IgD-negative memory B cell (primary cell): Measurements from ENCODE around the gene AKIP1. TPM values are rescaled to one million over a fixed set of nuclear protein-coding genes. Genes with fewer than 3 reads are reported as not detected.
"Not testable (repeated sequence)": the region's sequence is repeated elsewhere in the genome, so short reads cannot be mapped to it uniquely, and the experiment has no call there.

Experiments
- H3K27ac Mint-ChIP-seq, 3 donors: one replicate each; pipeline ENCODE4 v1.8.0; 2020 to 2022; ENCODE audit warnings: mild to moderate bottlenecking in 3 of 3, mixed read lengths in 3 of 3, moderate library complexity in 1 of 3
- H3K27me3 Mint-ChIP-seq: one replicate; pipeline ENCODE4 v1.8.0; 2021; ENCODE audit warnings: mixed read lengths
- H3K36me3 Mint-ChIP-seq: one replicate; pipeline ENCODE4 v1.8.0; 2020; ENCODE audit warnings: mild to moderate bottlenecking, mixed read lengths
- H3K4me1 Mint-ChIP-seq, 3 donors: one replicate each; pipeline ENCODE4 v1.8.0; 2020 to 2022; ENCODE audit warnings: mixed read lengths in 3 of 3, mild to moderate bottlenecking in 1 of 3
- H3K4me3 Mint-ChIP-seq, 4 donors: one replicate each; pipeline ENCODE4 v1.8.0; 2020 to 2022; ENCODE audit warnings: mild to moderate bottlenecking in 4 of 4, mixed read lengths in 4 of 4, moderate library complexity in 3 of 4
- H3K9me3 Mint-ChIP-seq, 3 donors: one replicate each; pipeline ENCODE4 v1.8.0; 2020 to 2021; ENCODE audit warnings: mixed read lengths in 3 of 3, mild to moderate bottlenecking in 1 of 3
- polyA plus RNA-seq: library from polyadenylated mRNA; unstranded; fragments of 300-500 nt; fragmentation: Illumina TruSeq; gene quantifications from one replicate; pipeline ENCODE4 v1.2.3, GENCODE V29; 2021

Gene AKIP1
- 5.3 TPM for polyA plus RNA-seq

DNA sequence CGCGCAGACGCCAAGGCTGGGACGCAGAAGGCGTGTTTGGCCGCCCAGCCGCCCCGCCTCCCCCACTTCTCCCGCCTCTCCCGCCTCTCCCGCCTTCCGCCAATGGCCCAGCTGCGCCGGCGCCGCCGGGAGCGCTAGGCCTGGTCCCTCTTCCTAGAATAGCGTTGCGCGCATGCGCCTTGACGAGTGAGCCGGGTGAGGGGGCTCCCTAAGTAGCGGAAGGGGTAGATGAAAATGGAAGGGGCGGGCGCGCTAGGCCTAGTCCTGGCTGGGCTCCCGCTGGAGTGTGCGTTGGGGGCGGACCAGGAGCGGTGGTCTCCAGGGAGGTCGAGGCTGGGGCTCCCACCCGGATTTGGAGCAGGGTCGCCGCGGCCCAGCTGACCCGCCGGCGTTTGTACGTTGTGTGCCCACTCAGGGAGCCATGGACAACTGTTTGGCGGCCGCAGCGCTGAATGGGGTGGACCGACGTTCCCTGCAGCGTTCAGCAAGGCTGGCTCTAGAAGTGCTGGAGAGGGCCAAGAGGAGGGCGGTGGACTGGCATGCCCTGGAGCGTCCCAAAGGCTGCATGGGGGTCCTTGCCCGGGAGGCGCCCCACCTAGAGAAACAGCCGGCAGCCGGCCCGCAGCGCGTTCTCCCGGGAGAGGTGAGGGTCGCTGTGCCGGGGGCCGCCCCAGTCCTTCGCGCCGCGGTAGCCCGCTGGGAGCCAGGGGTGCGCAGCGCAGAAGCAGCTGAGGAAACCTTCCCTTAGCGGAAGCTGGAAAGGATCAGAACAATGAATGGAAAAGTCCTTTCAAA is at the start of gene AKIP1:
Gene AKIP1, plus strand, starts transcription at position 161 of the 795 bp plus-strand sequence. Its CDS starts 261 bp downstream, at position 422.
- Mint-ChIP-seq H3K4me3 (peak within 1 kb of the TSS; percentile 89 to 97 (median 94)), H3K9me3 (no peaks in the 10 kb centered on the region), H3K36me3 (no peaks in the 10 kb centered on the region), H3K4me1 (peaks cover 19 to 42% (median 23%) of the 10 kb centered on the region in 3 donors), H3K27me3 (no peaks in the 10 kb centered on the region), H3K27ac (peak within 1 kb of the TSS; percentile 39 to 88 (median 44))

DNA sequence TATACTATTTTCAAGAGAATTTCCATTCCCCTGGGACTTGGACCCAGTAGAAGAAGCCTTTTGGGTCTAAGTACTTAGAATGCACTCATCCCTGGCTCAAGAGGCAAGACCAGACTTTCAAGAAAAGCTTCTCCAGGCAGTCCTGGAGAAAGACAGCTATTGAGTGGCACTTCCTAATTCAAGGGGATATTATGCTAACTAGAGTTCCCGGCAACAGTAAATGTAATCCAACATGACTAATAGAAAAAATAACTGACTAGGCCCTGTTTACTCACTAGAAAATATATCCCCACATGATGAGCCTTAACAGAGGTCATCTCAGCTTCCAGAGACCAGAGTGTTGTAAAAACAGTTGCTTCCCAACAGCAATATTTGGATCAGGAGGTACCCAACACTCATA is 47.2 kb upstream of the AKIP1 start:
- H3K4me3 Mint-ChIP-seq, result no peak overlapping the region
- H3K27ac Mint-ChIP-seq, result no peak overlapping the region
- H3K27me3 Mint-ChIP-seq, result peaks cover 28% of the 10 kb centered on the region

GRCh38 chr11:8865304-8865703 is 45.7 kb upstream of the AKIP1 start:
- Mint-ChIP-seq H3K27me3 (peaks cover 32% of the 10 kb centered on the region), H3K27ac (no peak overlapping the region), H3K9me3 (peaks cover 0 to 5% (median 0%) of the 10 kb centered on the region in 3 donors), H3K4me1 (peaks cover 0 to 4% (median 3%) of the 10 kb centered on the region in 3 donors), H3K36me3 (peaks cover 2% of the 10 kb centered on the region), H3K4me3 (no peak overlapping the region)

More for the DNA sequence above, 47.2 kb upstream of the AKIP1 start:
- Mint-ChIP-seq H3K4me1 (peaks cover 0 to 3% (median 3%) of the 10 kb centered on the region in 3 donors), H3K36me3 (peaks cover 2% of the 10 kb centered on the region), H3K9me3 (peaks cover 0 to 5% (median 0%) of the 10 kb centered on the region in 3 donors)

GRCh38 chr11:8867035-8867434 is 44.0 kb upstream of the AKIP1 start:
- Mint-ChIP-seq H3K27ac (no peak overlapping the region), H3K9me3 (no peaks in the 10 kb centered on the region), H3K36me3 (peaks cover 2% of the 10 kb centered on the region), H3K27me3 (peaks cover 36% of the 10 kb centered on the region), H3K4me1 (peaks cover 4 to 7% (median 5%) of the 10 kb centered on the region in 3 donors), H3K4me3 (no peak overlapping the region)

- H3K9me3 Mint-ChIP-seq, result no peaks in the 10 kb centered on the region
- no peak overlapping the region for H3K27ac Mint-ChIP-seq
- peaks cover 4 to 13% (median 5%) of the 10 kb centered on the region in 3 donors for H3K4me1 Mint-ChIP-seq
- H3K4me3 Mint-ChIP-seq, result no peak overlapping the region
- H3K36me3 Mint-ChIP-seq, result peaks cover 2% of the 10 kb centered on the region
- H3K27me3 Mint-ChIP-seq, result peaks cover 43% of the 10 kb centered on the region
Measured at GRCh38 chr11:8867931-8868631, 42.9 kb upstream of the AKIP1 start.

- H3K27ac Mint-ChIP-seq, result peak overlapping the region in 1 of 3 donors; percentile 63
- peaks cover 48% of the 10 kb centered on the region for H3K27me3 Mint-ChIP-seq
- no peaks in the 10 kb centered on the region for H3K36me3 Mint-ChIP-seq
- peaks cover 9 to 25% (median 11%) of the 10 kb centered on the region in 3 donors for H3K4me1 Mint-ChIP-seq
- H3K4me3 Mint-ChIP-seq, result peak overlapping the region; percentile 70 to 86 (median 76)
- no peaks in the 10 kb centered on the region for H3K9me3 Mint-ChIP-seq
Measured at GRCh38 chr11:8870411-8871170, 40.4 kb upstream of the AKIP1 start.

DNA sequence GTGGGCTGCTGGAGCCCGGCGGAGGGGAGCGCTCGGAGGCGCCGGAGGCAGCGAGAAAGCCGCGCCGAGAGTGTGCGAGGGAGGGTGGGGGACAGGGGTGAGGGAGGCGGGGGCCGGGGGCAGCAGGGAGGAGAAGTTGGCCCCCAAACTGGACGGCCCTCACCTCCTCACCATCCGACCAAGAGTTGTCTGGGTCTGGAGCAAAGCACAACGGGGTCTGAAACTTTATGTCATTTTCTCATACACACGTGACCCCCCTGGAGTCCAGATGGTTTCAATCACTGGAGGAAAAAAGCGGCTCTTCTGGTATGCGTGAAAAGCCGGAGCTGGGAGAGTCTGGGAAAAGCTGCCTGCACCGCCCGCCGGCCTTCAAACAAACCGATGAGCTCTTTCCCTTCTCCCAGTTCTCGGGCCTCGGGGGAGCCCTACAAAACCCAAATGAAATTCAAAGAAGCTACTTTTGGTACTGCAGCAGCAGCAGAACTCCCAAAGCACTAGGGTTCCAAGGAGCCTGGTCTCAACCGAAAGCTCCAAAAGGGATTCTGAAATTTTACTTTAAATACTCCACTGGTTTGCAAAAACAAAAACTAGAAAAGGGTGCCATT is 39.7 kb upstream of the AKIP1 start:
- no peak overlapping the region for H3K27ac Mint-ChIP-seq

DNA sequence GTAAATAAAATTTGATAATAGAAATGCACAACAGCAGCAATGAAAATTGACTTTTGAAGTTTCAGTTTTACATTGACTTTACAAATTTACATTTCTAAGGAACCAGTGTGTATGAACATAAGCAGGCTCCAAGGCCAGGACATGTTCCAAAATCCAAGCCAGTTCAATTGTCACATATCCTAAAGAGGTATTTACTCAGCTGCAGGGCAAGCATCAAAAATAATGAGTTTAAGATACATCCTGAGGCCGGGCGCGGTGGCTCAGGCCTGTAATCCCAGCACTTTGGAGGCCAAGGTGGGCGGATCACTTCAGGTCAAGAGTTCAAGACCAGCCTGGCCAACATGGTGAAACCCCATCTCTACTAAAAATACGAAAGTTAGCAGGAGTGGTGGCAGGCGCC is 39.0 kb upstream of the AKIP1 start:
- Mint-ChIP-seq H3K4me3 (peak overlapping the region in 2 of 4 donors; percentile 58 to 63), H3K4me1 (peaks cover 9 to 25% (median 11%) of the 10 kb centered on the region in 3 donors), H3K27me3 (peaks cover 48% of the 10 kb centered on the region), H3K27ac (no peak overlapping the region), H3K36me3 (no peaks in the 10 kb centered on the region), H3K9me3 (no peaks in the 10 kb centered on the region)

More for the DNA sequence above, 39.7 kb upstream of the AKIP1 start:
- Mint-ChIP-seq H3K27me3 (peaks cover 48% of the 10 kb centered on the region), H3K4me1 (peaks cover 9 to 25% (median 11%) of the 10 kb centered on the region in 3 donors), H3K9me3 (no peaks in the 10 kb centered on the region), H3K36me3 (no peaks in the 10 kb centered on the region), H3K4me3 (peak overlapping the region; percentile 58 to 72 (median 61))

DNA sequence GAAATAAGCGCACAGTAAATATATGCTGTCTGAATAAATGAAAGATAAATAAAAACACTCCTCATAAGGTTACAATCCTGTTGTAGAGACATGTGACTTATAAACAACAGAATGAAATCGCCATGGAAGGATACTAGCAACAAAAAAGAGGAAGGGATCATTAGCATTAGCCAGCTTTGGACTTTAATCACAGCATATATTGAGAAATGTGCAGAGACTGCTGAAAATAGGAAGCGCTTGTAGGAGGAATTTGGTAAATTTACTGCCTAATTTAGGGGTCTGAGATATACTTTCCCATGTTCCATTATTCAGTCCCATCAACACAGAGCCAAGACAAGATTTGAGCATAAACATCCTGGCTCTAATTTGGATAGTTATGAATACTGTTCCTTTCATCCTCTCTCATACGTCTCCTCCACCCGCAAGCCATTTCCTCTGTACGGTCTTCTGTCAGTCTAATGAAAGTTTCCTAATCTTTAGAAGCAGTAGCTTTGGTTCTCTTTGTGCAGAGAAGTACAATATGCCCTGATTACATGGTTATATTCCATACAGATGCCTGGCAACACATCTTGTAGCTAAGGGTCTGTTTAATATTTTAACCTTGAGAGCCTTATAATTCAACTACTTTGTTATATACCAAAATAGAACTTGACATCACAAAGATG is 37.1 kb upstream of the AKIP1 start:
- H3K4me3 Mint-ChIP-seq, result no peak overlapping the region
- no peak overlapping the region for H3K27ac Mint-ChIP-seq
- H3K4me1 Mint-ChIP-seq, result peaks cover 9 to 25% (median 11%) of the 10 kb centered on the region in 3 donors
- H3K9me3 Mint-ChIP-seq, result no peaks in the 10 kb centered on the region
- H3K27me3 Mint-ChIP-seq, result peaks cover 37% of the 10 kb centered on the region
- no peaks in the 10 kb centered on the region for H3K36me3 Mint-ChIP-seq

DNA sequence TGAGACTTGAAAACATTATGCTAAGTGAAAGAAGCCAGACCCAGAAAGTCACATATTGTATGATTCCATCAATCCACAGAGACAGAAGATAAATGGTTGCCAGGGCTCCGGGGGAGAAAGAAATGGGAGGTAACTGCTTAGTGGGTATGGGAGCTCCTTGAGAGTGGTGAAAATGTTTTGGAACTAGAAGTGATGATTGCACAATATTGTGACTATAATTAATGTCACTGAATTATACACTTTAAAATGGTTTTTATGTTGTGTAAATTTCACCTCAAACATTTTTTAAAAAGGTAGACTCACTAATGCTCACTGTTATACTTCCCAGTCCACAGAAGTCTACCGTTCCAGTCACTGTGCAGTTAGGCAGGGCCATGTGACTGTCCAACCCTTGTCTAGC is 32.2 kb upstream of the AKIP1 start:
- no peaks in the 10 kb centered on the region for H3K36me3 Mint-ChIP-seq
- peaks cover 7 to 8% (median 7%) of the 10 kb centered on the region in 3 donors for H3K4me1 Mint-ChIP-seq
- no peaks in the 10 kb centered on the region for H3K9me3 Mint-ChIP-seq
- peaks cover 10% of the 10 kb centered on the region for H3K27me3 Mint-ChIP-seq
- H3K4me3 Mint-ChIP-seq, result no peak overlapping the region
- no peak overlapping the region for H3K27ac Mint-ChIP-seq

GRCh38 chr11:8881585-8881984 is 29.4 kb upstream of the AKIP1 start:
- not testable (repeated sequence) for H3K27ac Mint-ChIP-seq, H3K4me1 Mint-ChIP-seq, H3K27me3 Mint-ChIP-seq, H3K4me3 Mint-ChIP-seq, H3K36me3 Mint-ChIP-seq, H3K9me3 Mint-ChIP-seq

DNA sequence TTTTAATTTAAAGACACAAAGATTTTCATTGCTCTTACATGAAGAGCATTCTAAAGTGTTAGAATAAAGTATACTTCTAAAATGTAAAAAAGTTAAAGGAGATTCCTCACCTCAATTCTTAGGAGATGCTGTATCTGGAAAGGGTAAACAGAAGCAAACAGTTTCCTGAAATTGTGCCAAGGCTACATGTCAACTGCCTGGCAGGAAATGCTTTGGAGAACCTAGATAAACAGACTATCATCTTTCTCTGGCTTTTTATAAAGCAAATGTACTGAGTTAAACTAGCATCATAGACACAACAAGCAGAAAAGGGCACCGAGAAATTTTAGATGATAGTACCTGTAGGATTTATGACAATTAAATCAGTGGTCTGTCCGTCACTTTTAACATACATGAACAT is 24.7 kb upstream of the AKIP1 start:
- Mint-ChIP-seq H3K4me3 (no peak overlapping the region), H3K9me3 (peaks cover 0 to 10% (median 2%) of the 10 kb centered on the region in 3 donors), H3K36me3 (no peaks in the 10 kb centered on the region), H3K27me3 (peaks cover 27% of the 10 kb centered on the region), H3K27ac (no peak overlapping the region), H3K4me1 (no peaks in the 10 kb centered on the region)

- peaks cover 24% of the 10 kb centered on the region for H3K27me3 Mint-ChIP-seq
Measured at GRCh38 chr11:8891185-8891584, 19.8 kb upstream of the AKIP1 start.

More at GRCh38 chr11:8891185-8891584, 19.8 kb upstream of the AKIP1 start:
- H3K9me3 Mint-ChIP-seq, result peaks cover 0 to 14% (median 3%) of the 10 kb centered on the region in 3 donors
- not testable (repeated sequence) for H3K27ac Mint-ChIP-seq, H3K4me1 Mint-ChIP-seq, H3K4me3 Mint-ChIP-seq, H3K36me3 Mint-ChIP-seq
